ENCODE measurements around the gene MAGEA4.
"Not testable (repeated sequence)": the region's sequence is repeated elsewhere in the genome, so short reads cannot be mapped to it uniquely, and the experiment has no call there.

The MAGEA4 gene

GRCh38 chrX:151912780-151913179, at the start of gene MAGEA4:
MAGEA4 (plus strand) TSS chrX:151912889; CDS start chrX:151923665, 10,776 bp downstream.
- no peak for DNase-seq (ENCODE audit: low read depth, low spot score)

GRCh38 chrX:151870602-151871001, 42.1 kb upstream of the MAGEA4 start:
- peak; percentile 12 for DNase-seq (ENCODE audit: low read depth, low spot score)

GRCh38 chrX:151871244-151871643, 41.4 kb upstream of the MAGEA4 start:
- DNase-seq (ENCODE audit: low read depth, low spot score): peak; percentile 17

DNA sequence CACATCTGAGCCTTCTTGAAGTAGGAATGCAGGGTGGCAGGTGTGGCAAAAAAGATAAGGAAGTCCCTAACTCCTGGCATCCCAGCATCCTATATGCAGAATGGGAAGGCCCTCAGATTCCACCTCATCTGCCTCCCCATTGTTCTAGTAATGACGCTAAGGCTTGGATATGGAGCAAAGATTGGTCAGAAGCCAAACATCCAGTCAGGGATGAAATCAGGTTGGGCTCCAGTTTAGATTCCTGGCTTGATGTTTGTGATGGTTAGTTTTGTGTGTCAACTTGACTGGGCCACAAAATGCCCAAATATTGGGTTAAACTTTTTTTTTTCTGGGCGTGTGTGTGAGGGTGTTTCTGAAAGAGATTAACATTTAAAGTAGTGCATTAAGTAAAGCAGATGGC, 39.6 kb upstream of the MAGEA4 start:
- DNase-seq (ENCODE audit: low read depth, low spot score): no peak

- no peak for DNase-seq (ENCODE audit: low read depth, low spot score)
Measured at GRCh38 chrX:151875270-151876026, 37.2 kb upstream of the MAGEA4 start.

- no peak for DNase-seq (ENCODE audit: low read depth, low spot score)
Measured at GRCh38 chrX:151878574-151878973, 34.1 kb upstream of the MAGEA4 start.

DNA sequence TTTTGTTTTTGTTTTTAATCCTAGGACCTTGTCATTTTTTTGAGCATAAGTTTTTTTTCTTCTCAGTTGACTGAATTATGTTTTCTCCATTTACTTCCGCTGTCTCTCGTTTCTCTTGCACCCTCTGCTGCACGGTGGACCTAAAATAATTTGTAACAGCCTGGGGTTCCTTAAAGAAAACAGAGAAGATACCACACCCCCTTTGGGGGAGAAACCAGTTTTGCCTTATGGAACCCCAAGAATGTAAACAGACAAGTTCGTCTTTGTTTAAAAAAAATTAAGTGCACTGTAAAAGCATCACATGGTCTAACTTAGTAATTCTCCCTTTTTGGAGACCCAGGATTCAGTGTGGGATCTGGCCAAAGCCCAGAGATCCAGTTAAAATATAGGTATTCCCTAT, 32.8 kb upstream of the MAGEA4 start:
- DNase-seq (ENCODE audit: low read depth, low spot score): no peak

GRCh38 chrX:151880895-151881294, 31.8 kb upstream of the MAGEA4 start:
- no peak for DNase-seq (ENCODE audit: low read depth, low spot score)

- DNase-seq (ENCODE audit: low read depth, low spot score): no peak
Measured at GRCh38 chrX:151889421-151889820, 23.3 kb upstream of the MAGEA4 start.

DNA sequence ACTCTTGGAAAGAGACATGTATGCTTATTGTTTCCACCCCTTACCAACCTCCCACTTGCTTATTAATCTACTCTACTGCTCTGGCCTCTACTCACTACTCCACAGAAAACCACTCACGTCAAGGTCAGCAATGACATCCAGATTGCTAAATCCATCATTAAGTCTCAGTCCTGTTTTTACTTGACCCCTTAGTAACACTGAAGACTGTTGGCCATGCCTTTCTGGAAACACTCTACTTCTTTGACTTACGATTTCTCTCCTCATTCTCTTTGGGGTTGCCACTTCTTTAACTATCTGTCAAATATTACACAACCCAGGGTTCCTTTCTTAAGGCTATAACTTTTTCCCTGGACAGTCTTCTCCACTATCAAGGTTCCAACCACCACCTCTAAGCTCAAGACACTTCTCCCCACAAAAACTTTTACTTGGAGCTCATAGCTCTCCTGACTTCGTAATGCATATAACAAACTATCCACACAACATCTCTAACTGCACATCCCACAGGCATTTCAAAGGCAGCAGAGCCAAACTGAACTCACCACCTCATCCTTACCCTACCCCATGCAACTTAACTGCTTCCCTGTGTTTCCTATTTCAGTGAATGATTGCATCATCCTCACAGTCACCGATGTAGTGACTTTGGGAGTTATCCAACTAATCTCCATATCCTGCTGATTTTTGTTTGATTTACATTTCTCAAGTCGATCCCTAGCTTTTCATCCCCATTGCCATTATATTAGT, 15.8 kb upstream of the MAGEA4 start:
- peak; percentile 10 for DNase-seq (ENCODE audit: low read depth, low spot score)

DNA sequence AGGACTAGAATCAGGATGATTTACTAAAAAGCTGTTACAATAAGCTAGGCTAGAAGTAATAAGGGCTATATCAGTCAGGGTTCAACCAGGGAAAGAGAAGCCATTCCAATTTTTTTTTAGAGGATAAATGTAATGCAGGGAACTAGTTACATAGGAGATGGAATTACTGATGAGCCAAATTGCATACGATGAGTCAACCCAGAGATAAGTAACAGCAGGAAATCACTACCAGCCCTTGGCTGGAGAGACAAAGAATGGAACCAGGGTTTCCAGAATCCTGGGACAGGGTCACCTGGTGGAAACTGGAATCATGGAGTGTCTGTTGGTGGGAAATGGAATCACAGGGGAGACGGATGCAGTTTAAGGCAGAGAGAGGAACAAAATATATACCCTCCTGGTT, 13.1 kb upstream of the MAGEA4 start:
- DNase-seq (ENCODE audit: low read depth, low spot score): no peak

DNA sequence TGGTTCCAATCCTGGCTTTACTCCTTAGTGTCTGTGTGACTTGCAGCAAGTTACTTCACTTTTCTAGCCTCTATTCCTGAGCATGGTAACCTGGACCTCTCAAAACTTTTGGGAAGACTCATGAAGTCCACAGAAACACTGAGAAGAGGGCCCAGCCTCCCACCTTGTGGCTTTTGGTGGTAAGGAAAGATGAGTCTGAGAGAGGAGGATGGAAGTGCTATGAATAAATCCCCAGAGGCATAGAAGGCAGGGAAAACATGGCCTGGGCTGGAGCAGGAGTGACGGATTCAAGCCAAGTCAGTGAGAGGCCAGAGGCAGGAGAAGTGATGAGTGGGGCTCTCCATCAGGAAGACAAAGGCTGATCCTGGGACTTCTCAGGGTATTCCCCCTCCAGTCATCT, 10.9 kb upstream of the MAGEA4 start:
- no peak for DNase-seq (ENCODE audit: low read depth, low spot score)

GRCh38 chrX:151902813-151903591, 9.7 kb upstream of the MAGEA4 start:
- peak; percentile 36 for DNase-seq (ENCODE audit: low read depth, low spot score)

DNA sequence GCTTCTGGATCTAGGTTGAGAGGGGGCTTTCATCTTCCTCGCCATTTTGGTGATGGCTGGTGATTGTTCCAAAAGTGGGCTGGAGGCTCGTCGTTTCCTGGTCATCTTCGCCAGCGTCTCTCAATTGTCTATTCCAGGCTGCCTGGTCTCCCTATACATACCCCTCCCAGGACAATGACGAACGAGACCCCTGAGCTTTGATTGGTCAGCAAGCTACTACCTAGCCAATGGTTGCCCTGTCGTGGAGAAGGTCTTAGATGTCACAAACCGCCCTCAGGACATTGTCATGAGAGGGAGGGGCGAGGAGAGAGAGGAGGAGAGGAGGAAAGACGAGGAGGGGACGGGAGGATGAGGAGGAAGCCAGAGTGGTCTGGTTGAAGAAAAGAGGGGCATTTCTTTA, 7.7 kb upstream of the MAGEA4 start:
- no peak for DNase-seq (ENCODE audit: low read depth, low spot score)

DNA sequence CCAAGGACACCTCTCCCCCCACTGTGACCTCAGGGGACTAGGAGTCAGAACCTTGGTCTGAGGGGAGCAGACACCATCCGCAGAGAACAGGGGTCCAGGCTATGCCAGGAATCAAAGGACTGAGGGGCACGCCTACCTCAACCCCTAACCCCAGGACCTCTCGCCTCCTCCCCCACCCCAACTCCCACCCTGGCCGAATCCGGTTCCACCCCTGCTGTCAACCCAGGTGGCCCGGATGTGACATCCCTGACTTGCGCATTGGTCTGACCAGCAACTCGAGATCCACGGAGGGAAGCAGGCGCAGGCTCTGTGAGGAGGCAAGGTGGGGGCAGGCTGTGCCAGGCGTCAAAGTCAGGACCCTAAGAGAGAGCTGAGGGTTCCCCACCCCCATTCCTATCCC, 468 bp upstream of the MAGEA4 start:
- no peak for DNase-seq (ENCODE audit: low read depth, low spot score)

DNA sequence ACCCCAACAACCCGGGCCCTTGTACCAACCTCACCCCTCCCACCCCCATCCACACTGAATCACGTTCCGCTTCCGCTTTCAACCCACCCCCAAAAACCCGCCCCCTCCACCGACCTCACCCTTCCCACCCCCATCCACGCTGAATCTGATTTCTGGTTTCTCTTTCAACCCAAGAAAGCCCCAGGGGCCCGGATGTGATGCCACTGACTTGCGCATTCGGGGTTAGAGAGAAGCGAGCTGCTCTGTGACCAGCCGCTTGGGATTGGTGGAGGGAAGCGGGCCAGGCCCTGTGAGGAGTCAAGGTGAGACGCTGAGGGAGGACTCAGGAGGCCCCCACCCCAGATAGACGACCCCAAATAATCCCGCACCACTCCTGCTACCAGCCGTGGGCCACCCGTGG, 6.0 kb downstream of the MAGEA4 start:
- DNase-seq (ENCODE audit: low read depth, low spot score): not testable (repeated sequence)

DNA sequence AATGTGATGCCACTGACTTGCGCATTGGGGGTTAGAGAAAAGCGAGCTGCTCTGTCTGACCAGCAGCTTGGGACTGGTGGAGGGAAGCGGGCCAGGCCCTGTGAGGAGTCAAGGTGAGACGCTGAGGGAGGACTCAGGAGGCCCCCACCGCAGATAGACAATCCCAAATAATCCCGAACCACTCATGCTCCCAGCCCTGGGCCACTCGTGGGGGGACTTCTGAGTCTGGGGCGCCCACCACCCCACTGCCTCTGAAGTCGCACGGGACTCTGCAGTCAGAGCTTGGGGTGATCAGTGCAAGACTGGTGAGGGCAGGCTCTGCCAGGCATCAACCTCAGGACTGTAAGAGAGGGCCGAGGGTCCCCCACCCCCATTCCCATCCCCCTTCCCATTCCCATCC, 6.9 kb downstream of the MAGEA4 start:
- DNase-seq (ENCODE audit: low read depth, low spot score): no peak

- DNase-seq (ENCODE audit: low read depth, low spot score): no peak
Measured at GRCh38 chrX:151920101-151920500, 7.4 kb downstream of the MAGEA4 start.

GRCh38 chrX:151920530-151920929, 7.8 kb downstream of the MAGEA4 start:
- no peak for DNase-seq (ENCODE audit: low read depth, low spot score)

DNA sequence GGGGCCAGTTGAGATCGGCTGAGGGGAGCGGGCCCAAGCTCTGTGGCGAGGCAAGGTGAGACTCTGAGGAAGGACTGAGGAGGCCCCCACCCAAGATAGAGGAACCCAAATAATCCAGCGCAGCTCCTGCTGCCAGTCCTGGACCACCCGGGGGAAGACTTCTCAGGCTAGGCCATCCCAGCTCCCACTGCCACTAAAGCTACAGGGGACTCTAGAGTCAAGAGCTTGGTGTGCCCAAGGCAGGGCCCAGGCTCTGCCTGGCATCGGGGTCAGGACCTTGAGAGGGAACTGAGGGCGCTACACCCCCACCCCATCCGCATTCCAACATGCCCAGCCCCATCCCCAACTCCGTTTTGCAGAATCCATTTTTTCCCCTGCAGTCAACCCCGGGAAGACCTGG, 8.6 kb downstream of the MAGEA4 start:
- no peak for DNase-seq (ENCODE audit: low read depth, low spot score)

GRCh38 chrX:151921866-151922265, 9.2 kb downstream of the MAGEA4 start:
- DNase-seq (ENCODE audit: low read depth, low spot score): no peak

DNA sequence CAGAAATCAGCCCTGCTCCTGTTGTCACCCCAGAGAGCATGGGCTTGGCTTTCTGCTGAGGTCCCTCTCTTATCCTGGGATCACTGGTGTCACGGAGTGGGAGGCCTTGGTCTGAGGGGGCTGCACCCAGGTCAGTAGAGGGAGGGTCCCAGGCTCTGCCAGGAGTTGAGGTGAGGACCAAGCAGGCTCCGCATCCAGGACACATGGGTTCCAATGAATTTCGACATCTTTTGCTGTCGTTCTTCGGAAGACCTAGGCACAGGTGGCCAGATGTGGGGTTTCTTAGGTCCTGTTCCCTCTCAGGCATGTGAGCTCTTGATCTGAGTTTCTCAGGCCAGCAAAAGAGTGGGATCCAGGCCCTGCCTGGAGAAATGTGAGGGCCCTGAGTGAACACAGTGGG, 10.0 kb downstream of the MAGEA4 start:
- DNase-seq (ENCODE audit: low read depth, low spot score): no peak

Measured in brain pericyte (primary cell).